HepG2 (cell line): ENCODE data around the gene ZNF23. TPM values are rescaled to one million over a fixed set of nuclear protein-coding genes. Genes with fewer than 3 reads are reported as not detected.

Experiments used
- BRD4 ChIP-seq: sonication (generic); formaldehyde crosslinking; IDR thresholded peaks from 2 replicates; pipeline ENCODE4 v1.4.0; 2020; ENCODE audit warnings: missing genetic modification reagents
- CREM ChIP-seq, 2 experiments: sonication (generic) in 1 of 2; formaldehyde crosslinking in 1 of 2; IDR thresholded peaks; 2 replicates each; pipeline versions ENCODE4 v1.4.0 to v1.6.1; 2016 to 2020; ENCODE audit warnings: antibody characterized with exemption in 1 of 2, mild to moderate bottlenecking in 1 of 2, missing genetic modification reagents in 1 of 2
- GATA4 ChIP-seq: sonication (generic); IDR thresholded peaks from 2 replicates; pipeline ENCODE4 v1.6.1; 2016; ENCODE audit warnings: antibody characterized with exemption, low read depth, borderline replicate concordance
- GLI4 ChIP-seq: sonication (generic); formaldehyde crosslinking; IDR thresholded peaks from 2 replicates; pipeline ENCODE4 v1.5.1; 2020; ENCODE audit warnings: missing genetic modification reagents, mild to moderate bottlenecking, moderate library complexity, borderline replicate concordance
- HOXA3 ChIP-seq: sonication (generic); formaldehyde crosslinking; IDR thresholded peaks from 2 replicates; pipeline ENCODE4 v1.5.0; 2020; ENCODE audit warnings: missing genetic modification reagents
- JDP2 ChIP-seq: sonication (generic); formaldehyde crosslinking; IDR thresholded peaks from 2 replicates; pipeline ENCODE4 v1.8.1; 2022; ENCODE audit warnings: missing genetic modification reagents, borderline replicate concordance
- KMT2A ChIP-seq: sonication (generic); formaldehyde crosslinking; IDR thresholded peaks from 2 replicates; pipeline ENCODE4 v1.4.0; 2020; ENCODE audit warnings: missing genetic modification reagents
- MEIS2 ChIP-seq: sonication (generic); formaldehyde crosslinking; IDR thresholded peaks from 2 replicates; pipeline ENCODE4 v1.9.0; 2021; ENCODE audit warnings: mild to moderate bottlenecking, missing genetic modification reagents
- PBX3 ChIP-seq: sonication (generic); formaldehyde crosslinking; IDR thresholded peaks from 2 replicates; pipeline ENCODE4 v1.8.1; 2023; ENCODE audit warnings: missing genetic modification reagents, inconsistent platforms, borderline replicate concordance
- PHF20 ChIP-seq: sonication (generic); formaldehyde crosslinking; IDR thresholded peaks from 2 replicates; pipeline ENCODE4 v1.5.0; 2020; ENCODE audit warnings: mild to moderate bottlenecking, missing genetic modification reagents
- SAFB2 ChIP-seq: sonication (generic); formaldehyde crosslinking; IDR thresholded peaks from 2 replicates; pipeline ENCODE4 v1.5.1; 2020; ENCODE audit warnings: missing genetic modification reagents, low read depth, mild to moderate bottlenecking, borderline replicate concordance
- UBTF ChIP-seq: sonication (generic); formaldehyde crosslinking; IDR thresholded peaks from 2 replicates; pipeline ENCODE4 v1.4.0; 2020; ENCODE audit warnings: mild to moderate bottlenecking, missing genetic modification reagents
- XRCC5 ChIP-seq: fragments of 200-400 bp; formaldehyde crosslinking; optimal IDR thresholded peaks from 2 replicates; pipeline ENCODE3; 2017; ENCODE audit warnings: mild to moderate bottlenecking, low read length
- ZFAT ChIP-seq: sonication (generic); formaldehyde crosslinking; conservative IDR thresholded peaks from 2 replicates; pipeline ENCODE4 v1.8.1; 2023; ENCODE audit warnings: missing genetic modification reagents, inconsistent platforms
- ZFYVE20 ChIP-seq: sonication (generic); formaldehyde crosslinking; IDR thresholded peaks from 2 replicates; pipeline ENCODE4 v1.8.0; 2023; ENCODE audit warnings: low read depth, mild to moderate bottlenecking, moderate library complexity, missing genetic modification reagents, borderline replicate concordance
- ZKSCAN1 ChIP-seq: fragments of 150-350 bp; IDR thresholded peaks from 2 replicates; pipeline ENCODE4 v1.6.1; 2014; ENCODE audit warnings: low read length
- ZNF138 ChIP-seq: sonication (generic); formaldehyde crosslinking; IDR thresholded peaks from 2 replicates; pipeline ENCODE4 v1.5.0; 2020; ENCODE audit warnings: mild to moderate bottlenecking, low read depth, missing genetic modification reagents
- ZNF180 ChIP-seq: sonication (generic); formaldehyde crosslinking; IDR thresholded peaks from 2 replicates; pipeline ENCODE4 v1.4.0; 2020; ENCODE audit warnings: low read depth, missing genetic modification reagents, borderline replicate concordance
- ZNF24 ChIP-seq: fragments of 450-650 bp; IDR thresholded peaks from 2 replicates; pipeline ENCODE4 v1.6.1; 2017; ENCODE audit warnings: antibody characterized with exemption, mild to moderate bottlenecking
- ZNF430 ChIP-seq: sonication (generic); formaldehyde crosslinking; IDR thresholded peaks from 2 replicates; pipeline ENCODE4 v1.9.0; 2021; ENCODE audit warnings: mild to moderate bottlenecking, missing genetic modification reagents
- ZNF563 ChIP-seq: sonication (generic); formaldehyde crosslinking; IDR thresholded peaks from 2 replicates; pipeline ENCODE4 v1.8.0; 2022; ENCODE audit warnings: mild to moderate bottlenecking, moderate library complexity, missing genetic modification reagents
- ZNF569 ChIP-seq: sonication (generic); formaldehyde crosslinking; IDR thresholded peaks from 2 replicates; pipeline ENCODE4 v1.5.0; 2020; ENCODE audit warnings: mild to moderate bottlenecking, missing genetic modification reagents, moderate library complexity, borderline replicate concordance
- ZNF580 ChIP-seq: IDR thresholded peaks from 2 replicates; pipeline ENCODE4 v1.6.1; 2016; ENCODE audit warnings: low read depth, borderline replicate concordance
- ZNF792 ChIP-seq: IDR thresholded peaks from 2 replicates; pipeline ENCODE4 v1.6.1; 2016
- ZZZ3 ChIP-seq: sonication (generic); formaldehyde crosslinking; IDR thresholded peaks from 2 replicates; pipeline ENCODE4 v1.4.0; 2020; ENCODE audit warnings: missing genetic modification reagents, mild to moderate bottlenecking, borderline replicate concordance
- polyA plus RNA-seq, 8 experiments: library from polyadenylated mRNA; depleted of rRNA in 3 of 8; stranded (reverse) in 7 of 8; unstranded in 1 of 8; fragments of >200 nt; fragmentation: Illumina TruSeq in 4 of 8; extraction: Trizol in 4 of 8; gene quantifications; 2 replicates each; pipeline versions ENCODE4 v1.2.1 to v1.2.3, GENCODE V29; 2011 to 2016; ENCODE audit warnings: low read depth in 4 of 8, missing spikeins in 1 of 8, mixed read lengths in 1 of 8; ENCODE audit not compliant: insufficient read depth in 1 of 8
- total RNA-seq, 5 experiments: library from RNA; depleted of rRNA; stranded (reverse); fragments of >200 nt; fragmentation: Illumina TruSeq; extraction: Trizol; gene quantifications; 2 replicates each; pipeline ENCODE4 v1.2.3, GENCODE V29; 2016; ENCODE audit warnings: low read depth in 1 of 5

Gene ZNF23
- total and polyA plus RNA-seq, 2 of the 13 experiments (the other 11 are each of a cell fraction or from before 2014, with no cell fraction given): 8.6 to 12.2 TPM

GRCh38 chr16:71467810-71468209 is 5.8 kb upstream of the ZNF23 start (continued):
- peak; percentile 85; the same call in 1 of the 2 replicates for TF ChIP-seq ZNF180 (CRISPR knock-in tag)
- TF ChIP-seq ZNF563 (CRISPR knock-in tag): peak; percentile 98
- no peak for TF ChIP-seq ZKSCAN1
- TF ChIP-seq JDP2: peak; percentile 80; the same call in 1 of the 2 replicates
- peak; percentile 98; the same call in 1 of the 2 replicates for TF ChIP-seq GLI4 (CRISPR knock-in tag)
- TF ChIP-seq MEIS2 (CRISPR knock-in tag): peak; percentile 93
- TF ChIP-seq UBTF (CRISPR knock-in tag): no peak
- TF ChIP-seq CREM (IDR thresholded peaks at IDR 0.05): no peak
- no peak for TF ChIP-seq CREM (CRISPR knock-in tag; IDR thresholded peaks at IDR 0.05)
- TF ChIP-seq ZZZ3 (CRISPR knock-in tag): peak; percentile 72; the same call in 1 of the 2 replicates
- peak; percentile 73; the same call in 1 of the 2 replicates for TF ChIP-seq SAFB2
- peak; percentile 61; the same call in 1 of the 2 replicates for TF ChIP-seq HOXA3
- TF ChIP-seq ZFYVE20 (CRISPR knock-in tag): 0 out of 2 replicates have a peak, but pooled peaks have one; percentile 31
- TF ChIP-seq ZNF569 (CRISPR knock-in tag): peak; percentile 73; the same call in 1 of the 2 replicates
- no peak for TF ChIP-seq GATA4
- peak; percentile 96 for TF ChIP-seq ZNF430 (CRISPR knock-in tag)
- TF ChIP-seq ZFAT (CRISPR knock-in tag): peak; percentile 68; the same call in 1 of the 2 replicates
- TF ChIP-seq ZNF24: no peak
- peak; percentile 94 for TF ChIP-seq PBX3 (CRISPR knock-in tag)
- TF ChIP-seq PHF20 (CRISPR knock-in tag): peak; percentile 54; the same call in 1 of the 2 replicates
- 0 out of 2 replicates have a peak, but pooled peaks have one; percentile 37 for TF ChIP-seq KMT2A (CRISPR knock-in tag)
- TF ChIP-seq ZNF792 (CRISPR knock-in tag): peak; percentile 86
- peak; percentile 90 for TF ChIP-seq ZNF580 (CRISPR knock-in tag)
- peak; percentile 84 for TF ChIP-seq XRCC5
- TF ChIP-seq ZNF138 (CRISPR knock-in tag): peak; percentile 93
- TF ChIP-seq BRD4: no peak
